Endodermal cell (in vitro differentiated cells): ENCODE results near the gene R3HCC1L. TPM values are rescaled to one million over a fixed set of nuclear protein-coding genes. Genes with fewer than 3 reads are reported as not detected.

Experiments
- DNase-seq: peaks from one replicate; pipeline ENCODE4 v3.0.0-alpha.2; 2017
- H3K27ac ChIP-seq: 2 replicates; pipeline ENCODE4 v1.5.1; 2013; ENCODE audit warnings: mild to moderate bottlenecking, low read depth, low read length, moderate library complexity
- H3K27me3 ChIP-seq: 2 replicates; pipeline ENCODE4 v1.6.1; 2013; ENCODE audit warnings: mild to moderate bottlenecking, low read length, moderate library complexity; ENCODE audit not compliant: insufficient read depth, control insufficient read depth, poor library complexity, severe bottlenecking
- H3K36me3 ChIP-seq: 2 replicates; pipeline ENCODE4 v1.7.0; 2013; ENCODE audit warnings: mild to moderate bottlenecking, low read length, moderate library complexity; ENCODE audit not compliant: control insufficient read depth, insufficient read depth
- H3K4me1 ChIP-seq: one replicate; pipeline ENCODE4 v1.7.0; 2013; ENCODE audit warnings: low read length; ENCODE audit not compliant: control insufficient read depth, insufficient read depth
- H3K4me3 ChIP-seq: 2 replicates; pipeline ENCODE4 v1.5.1; 2013; ENCODE audit warnings: mild to moderate bottlenecking, low read length, moderate library complexity
- H3K9ac ChIP-seq: 2 replicates; pipeline ENCODE4 v1.6.1; 2013; ENCODE audit warnings: mild to moderate bottlenecking, low read length, moderate library complexity; ENCODE audit not compliant: poor library complexity, severe bottlenecking; ENCODE audit errors: extremely low read depth
- H3K9me3 ChIP-seq: 2 replicates; pipeline ENCODE4 v1.6.1; 2013; ENCODE audit warnings: mild to moderate bottlenecking, low read length, moderate library complexity; ENCODE audit not compliant: control insufficient read depth
- H3K27ac Mint-ChIP-seq: 2 replicates; pipeline ENCODE4 v1.8.0; 2020; ENCODE audit warnings: mixed read lengths
- H3K27me3 Mint-ChIP-seq: 2 replicates; pipeline ENCODE4 v1.8.0; 2021; ENCODE audit warnings: mild to moderate bottlenecking, mixed read lengths; ENCODE audit not compliant: insufficient read depth
- H3K36me3 Mint-ChIP-seq: 2 replicates; pipeline ENCODE4 v1.8.0; 2020; ENCODE audit warnings: low read depth, mixed read lengths
- H3K4me1 Mint-ChIP-seq: 2 replicates; pipeline ENCODE4 v1.8.0; 2020; ENCODE audit warnings: mixed read lengths
- H3K4me3 Mint-ChIP-seq: 2 replicates; pipeline ENCODE4 v1.8.0; 2020; ENCODE audit warnings: mild to moderate bottlenecking, moderate library complexity, mixed read lengths
- H3K9me3 Mint-ChIP-seq: 2 replicates; pipeline ENCODE4 v1.8.0; 2020; ENCODE audit warnings: mild to moderate bottlenecking, mixed read lengths
- CTCF ChIP-seq: fragments of 200-600 bp; sonication (generic); conservative IDR thresholded peaks from 2 replicates; pipeline ENCODE4 v1.5.0; 2021; ENCODE audit warnings: antibody characterized with exemption, mild to moderate bottlenecking
- WGBS, 2 experiments: methylation state at CpG; one replicate each; pipeline versions ENCODE4 v1.1.5 to v1.1.7; 2013; ENCODE audit warnings: missing lambda C conversion rate in 2 of 2, mixed read lengths in 1 of 2; ENCODE audit not compliant: insufficient coverage in 1 of 2, insufficient read length in 1 of 2; 5-methylcytosine and 5-hydroxymethylcytosine counted together
- total RNA-seq, 2 donors: library from RNA; stranded (reverse); fragmentation: NEBNext Ultra II Directional in 1 of 2; extraction: Animal tissue kit (Norgen Biotek cat#: 25700) in 1 of 2; gene quantifications; 2 replicates in 1 of 2; 3 replicates in 1 of 2; pipeline ENCODE4 v1.2.1, GENCODE V29; 2021

Gene R3HCC1L
- total RNA-seq, 2 donors from 2014 or later: 16.1 to 18.1 TPM

GRCh38 chr10:98104125-98104524 lies 30.3 kb upstream of the R3HCC1L start:
- 88 to 95% methylated on average over 3 of the region's 3 CpGs for WGBS, 2 experiments
- Histone ChIP-seq H3K9me3 (no peaks in the 10 kb centered on the region), H3K9ac (no peak overlapping the region), H3K4me3 (no peak overlapping the region), H3K27me3 (no peaks in the 10 kb centered on the region), H3K36me3 (no peaks in the 10 kb centered on the region), H3K27ac (no peak overlapping the region), H3K4me1 (no peaks in the 10 kb centered on the region)
- H3K27ac Mint-ChIP-seq: no peak overlapping the region
- H3K4me1 Mint-ChIP-seq: no peaks in the 10 kb centered on the region
- no peak for DNase-seq
- no peaks in the 10 kb centered on the region for H3K27me3 Mint-ChIP-seq
- no peak overlapping the region for H3K4me3 Mint-ChIP-seq
- TF ChIP-seq CTCF: no peak
- peaks cover 2% of the 10 kb centered on the region for H3K9me3 Mint-ChIP-seq
- no peaks in the 10 kb centered on the region for H3K36me3 Mint-ChIP-seq

DNA sequence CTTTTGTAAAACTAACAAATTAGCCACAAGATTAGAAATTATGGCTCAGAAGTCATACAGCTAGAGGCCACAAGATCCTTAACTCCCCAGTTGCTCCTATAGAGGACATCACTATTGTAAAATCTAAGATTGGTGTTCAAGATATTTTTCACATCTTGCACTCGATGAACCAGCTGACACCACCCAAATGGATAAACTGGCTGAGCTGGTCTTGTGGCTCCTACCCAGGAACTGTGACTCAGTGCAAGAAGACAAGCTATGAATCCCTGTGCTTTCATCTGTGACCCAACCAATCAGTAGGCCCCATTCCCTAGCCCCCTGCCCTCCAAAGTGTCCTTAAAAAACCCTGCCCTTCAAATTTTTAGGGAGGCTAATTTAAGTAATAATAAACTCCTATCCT lies 27.9 kb upstream of the R3HCC1L start:
- 91 to 100% methylated on average over 1 of the region's 1 CpG for WGBS, 2 experiments
- Mint-ChIP-seq H3K27me3 (no peaks in the 10 kb centered on the region), H3K36me3 (no peaks in the 10 kb centered on the region), H3K9me3 (peaks cover 2% of the 10 kb centered on the region), H3K27ac (no peak overlapping the region), H3K4me3 (no peak overlapping the region), H3K4me1 (no peaks in the 10 kb centered on the region)
- TF ChIP-seq CTCF: no peak
- Histone ChIP-seq H3K36me3 (no peaks in the 10 kb centered on the region), H3K27ac (no peak overlapping the region), H3K9me3 (no peaks in the 10 kb centered on the region), H3K27me3 (no peaks in the 10 kb centered on the region), H3K9ac (no peak overlapping the region), H3K4me3 (no peak overlapping the region), H3K4me1 (no peaks in the 10 kb centered on the region)
- DNase-seq: no peak

DNA sequence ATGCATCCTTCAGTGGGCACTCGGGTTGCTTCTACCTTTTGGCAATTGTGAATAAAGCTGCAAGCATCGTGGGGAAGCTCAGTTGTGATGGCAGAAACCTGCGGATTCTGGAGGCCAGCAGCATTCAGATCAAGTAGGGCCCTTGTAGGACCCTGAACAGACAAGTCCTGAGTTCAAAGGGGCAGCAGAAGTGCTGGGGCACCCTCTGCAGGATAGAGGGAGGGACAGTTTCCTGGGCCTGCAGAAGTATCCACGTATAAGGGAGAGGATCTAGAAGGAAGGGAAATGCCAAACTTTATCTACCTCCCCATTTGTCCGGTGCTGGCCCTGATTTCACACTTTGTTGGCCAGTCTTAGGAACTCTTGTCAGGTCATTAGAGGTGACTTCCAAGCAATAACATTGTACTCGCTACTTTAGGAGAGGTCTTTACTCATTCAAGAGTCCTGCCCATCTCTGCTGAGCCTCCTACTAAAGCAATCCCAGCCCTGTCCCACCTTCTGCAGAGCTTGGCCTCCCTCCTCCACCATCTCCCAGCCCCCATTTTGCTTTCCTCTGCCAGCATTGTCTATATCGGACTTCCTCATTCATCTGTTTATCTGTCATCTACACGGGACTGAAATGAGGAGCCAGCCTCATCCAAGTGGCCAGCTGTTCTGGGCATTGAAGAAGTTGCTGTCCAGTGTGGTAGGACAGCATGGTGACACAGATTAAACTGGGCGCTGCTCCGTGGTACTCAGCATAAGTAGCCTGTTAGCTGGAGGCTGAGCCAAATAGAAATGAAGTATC lies 26.6 kb upstream of the R3HCC1L start:
- no peak for DNase-seq
- H3K9me3 Mint-ChIP-seq: peaks cover 2% of the 10 kb centered on the region
- H3K36me3 ChIP-seq: no peaks in the 10 kb centered on the region
- TF ChIP-seq CTCF: peak; percentile 54
- no peak overlapping the region for H3K27ac Mint-ChIP-seq
- H3K9me3 ChIP-seq: no peaks in the 10 kb centered on the region
- H3K27me3 Mint-ChIP-seq: no peaks in the 10 kb centered on the region
- no peak overlapping the region for H3K4me3 Mint-ChIP-seq
- peaks cover 9% of the 10 kb centered on the region for H3K27me3 ChIP-seq
- H3K36me3 Mint-ChIP-seq: no peaks in the 10 kb centered on the region
- H3K9ac ChIP-seq: no peak overlapping the region
- no peaks in the 10 kb centered on the region for H3K4me1 Mint-ChIP-seq
- no peak overlapping the region for H3K27ac ChIP-seq
- H3K4me1 ChIP-seq: no peaks in the 10 kb centered on the region
- no peak overlapping the region for H3K4me3 ChIP-seq
- WGBS, 2 experiments: 87% methylated on average over 7 to 10 of the region's 10 CpGs
